Camera-type eye (tissue), 1 donor: ENCODE measurements around the gene SLC2A13. TPM values are rescaled to one million over a fixed set of nuclear protein-coding genes. Genes with fewer than 3 reads are reported as not detected.

Experiments
- total RNA-seq: library from RNA; depleted of rRNA; stranded (reverse); fragments of >200 nt; gene quantifications from one replicate; pipeline ENCODE4 v1.2.3, GENCODE V29; 2014

SLC2A13 gene
- 28.0 TPM for total RNA-seq

GRCh38 chr12:40105515-40106201 lies at the start of gene SLC2A13:
SLC2A13 (minus strand) TSS chr12:40106081; CDS start chr12:40105808, 273 bp downstream.

Other genes with a start within 250 kb of the SLC2A13 start
- gene LRRK2, start 118.9 kb upstream of the SLC2A13 start, total RNA-seq, result 19.8 TPM